ENCODE data around the gene CPB2. TPM values are rescaled to one million over a fixed set of nuclear protein-coding genes. Genes with fewer than 3 reads are reported as not detected.

CPB2 gene
- total and polyA plus RNA-seq, 2 experiments from 2014 or later, result 0.11 TPM; not detected in 1

DNA sequence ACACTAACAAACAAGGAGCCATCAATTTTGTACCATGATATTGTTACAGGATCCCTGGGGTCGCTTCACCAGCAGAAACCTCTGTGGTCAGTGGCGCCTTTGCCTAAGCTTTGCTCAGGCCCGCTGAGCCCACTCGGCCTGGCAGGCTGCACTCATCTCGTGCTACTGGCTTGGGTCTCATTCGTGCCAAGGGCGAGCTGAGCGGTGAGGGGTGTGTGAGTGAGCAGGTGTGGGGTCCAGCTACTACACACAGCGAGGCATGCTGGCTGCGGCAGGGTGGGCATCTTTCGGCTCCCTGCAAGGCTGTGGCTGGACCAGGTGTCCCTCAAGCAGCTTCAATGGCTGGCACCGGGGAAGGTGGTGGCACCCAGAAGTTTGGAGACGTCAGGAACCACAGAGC is 19.1 kb downstream of the CPB2 start:
- no peaks in the 10 kb centered on the region for H4K20me1 ChIP-seq (ENCODE audit: insufficient read depth)
- no peaks in the 10 kb centered on the region for H3K4me1 ChIP-seq (ENCODE audit: insufficient read depth)
- H3K27me3 ChIP-seq (replicated peaks; ENCODE audit: insufficient read depth), result no peaks in the 10 kb centered on the region
- H3K4me3 ChIP-seq, result no peak overlapping the region
- H3K27ac ChIP-seq, result no peak overlapping the region
- H3F3A ChIP-seq (ENCODE audit: insufficient read depth), result no peaks in the 10 kb centered on the region
- no peaks in the 10 kb centered on the region for H3K36me3 ChIP-seq (ENCODE audit: low read depth)
- H2AFZ ChIP-seq, result no peak overlapping the region
- TF ChIP-seq EZH2 (IDR thresholded peaks at IDR 0.05; ENCODE audit: insufficient read depth, poor library complexity, severe bottlenecking) (no peak), EZH2phosphoT487 (IDR thresholded peaks at IDR 0.05; ENCODE audit: insufficient read depth, low read depth) (no peak)
- DNase-seq, result no peak
- no peaks in the 10 kb centered on the region for H3K9me2 ChIP-seq (ENCODE audit: insufficient read depth)
- H3K9ac ChIP-seq, result no peak overlapping the region
- no peaks in the 10 kb centered on the region for H3K9me3 ChIP-seq (ENCODE audit: low read depth)
- in situ Hi-C loops (cut with MboI), result no loop called here
- H3K79me2 ChIP-seq (ENCODE audit: insufficient read depth), result no peaks in the 10 kb centered on the region
- WGBS, 2 experiments (ENCODE audit: low coverage in 1 of 2, low lambda C conversion rate in 2 of 2, missing lambda C conversion rate in 2 of 2), result 74 to 79% methylated on average over 13 of the region's 13 CpGs
- H3K4me2 ChIP-seq (ENCODE audit: unreplicated experiment), result no peak overlapping the region

- WGBS, 2 experiments (ENCODE audit: low coverage in 1 of 2, low lambda C conversion rate in 2 of 2, missing lambda C conversion rate in 2 of 2), result 86 to 87% methylated on average over 5 of the region's 5 CpGs
- no peaks in the 10 kb centered on the region for H3K36me3 ChIP-seq (ENCODE audit: low read depth)
- no peak overlapping the region for H3K27ac ChIP-seq
- no peaks in the 10 kb centered on the region for H3K79me2 ChIP-seq (ENCODE audit: insufficient read depth)
- no peaks in the 10 kb centered on the region for H3K9me2 ChIP-seq (ENCODE audit: insufficient read depth)
- H3K4me3 ChIP-seq, result no peak overlapping the region
- TF ChIP-seq EZH2 (IDR thresholded peaks at IDR 0.05; ENCODE audit: insufficient read depth, poor library complexity, severe bottlenecking) (no peak), EZH2phosphoT487 (IDR thresholded peaks at IDR 0.05; ENCODE audit: insufficient read depth, low read depth) (no peak)
- H3F3A ChIP-seq (ENCODE audit: insufficient read depth), result no peaks in the 10 kb centered on the region
- no peak for DNase-seq
- H3K9me3 ChIP-seq (ENCODE audit: low read depth), result no peaks in the 10 kb centered on the region
- in situ Hi-C loops (cut with MboI), result no loop called here
- H3K4me1 ChIP-seq (ENCODE audit: insufficient read depth), result no peaks in the 10 kb centered on the region
- no peak overlapping the region for H3K9ac ChIP-seq
- no peaks in the 10 kb centered on the region for H3K27me3 ChIP-seq (replicated peaks; ENCODE audit: insufficient read depth)
- H3K4me2 ChIP-seq (ENCODE audit: unreplicated experiment), result no peak overlapping the region
- H4K20me1 ChIP-seq (ENCODE audit: insufficient read depth), result no peaks in the 10 kb centered on the region
- H2AFZ ChIP-seq, result no peak overlapping the region
These were observed 22.5 kb downstream of the CPB2 start for GRCh38 chr13:46082324-46082723.

DNA sequence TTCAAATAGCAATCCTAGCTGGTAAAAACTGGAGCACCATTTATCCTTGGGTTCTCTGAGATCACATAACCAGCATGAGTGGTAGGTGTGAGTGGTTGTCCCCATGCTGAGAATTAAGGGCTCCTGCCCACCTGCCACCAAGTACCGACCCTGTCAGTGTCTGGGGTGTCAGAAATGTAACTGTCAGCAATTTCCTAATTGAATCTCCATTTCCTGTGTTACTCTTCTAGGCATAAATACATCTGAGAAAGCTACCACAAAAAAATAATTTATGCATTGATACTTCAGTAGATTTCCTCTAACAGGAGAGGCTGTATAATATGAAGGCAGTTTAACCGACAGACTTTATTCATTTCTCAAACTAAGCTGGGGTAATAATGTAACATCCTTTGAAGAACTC is 25.1 kb downstream of the CPB2 start:
- Histone ChIP-seq H4K20me1 (ENCODE audit: insufficient read depth) (no peaks in the 10 kb centered on the region), H3K4me1 (ENCODE audit: insufficient read depth) (no peaks in the 10 kb centered on the region), H3K27ac (no peak overlapping the region), H3K36me3 (ENCODE audit: low read depth) (no peaks in the 10 kb centered on the region), H3K79me2 (ENCODE audit: insufficient read depth) (no peaks in the 10 kb centered on the region), H3K9me2 (ENCODE audit: insufficient read depth) (no peaks in the 10 kb centered on the region), H3K4me3 (no peak overlapping the region), H3F3A (ENCODE audit: insufficient read depth) (no peaks in the 10 kb centered on the region), H3K4me2 (ENCODE audit: unreplicated experiment) (no peak overlapping the region), H3K9ac (no peak overlapping the region), H2AFZ (no peak overlapping the region), H3K9me3 (ENCODE audit: low read depth) (no peaks in the 10 kb centered on the region), H3K27me3 (replicated peaks; ENCODE audit: insufficient read depth) (no peaks in the 10 kb centered on the region)
- in situ Hi-C loops (cut with MboI), result no loop called here
- TF ChIP-seq EZH2 (IDR thresholded peaks at IDR 0.05; ENCODE audit: insufficient read depth, poor library complexity, severe bottlenecking), result no peak
- no peak for TF ChIP-seq EZH2phosphoT487 (IDR thresholded peaks at IDR 0.05; ENCODE audit: insufficient read depth, low read depth)
- 24 to 29% methylated on average over 2 of the region's 2 CpGs for WGBS, 2 experiments (ENCODE audit: low coverage in 1 of 2, low lambda C conversion rate in 2 of 2, missing lambda C conversion rate in 2 of 2)
- no peak for DNase-seq

DNA sequence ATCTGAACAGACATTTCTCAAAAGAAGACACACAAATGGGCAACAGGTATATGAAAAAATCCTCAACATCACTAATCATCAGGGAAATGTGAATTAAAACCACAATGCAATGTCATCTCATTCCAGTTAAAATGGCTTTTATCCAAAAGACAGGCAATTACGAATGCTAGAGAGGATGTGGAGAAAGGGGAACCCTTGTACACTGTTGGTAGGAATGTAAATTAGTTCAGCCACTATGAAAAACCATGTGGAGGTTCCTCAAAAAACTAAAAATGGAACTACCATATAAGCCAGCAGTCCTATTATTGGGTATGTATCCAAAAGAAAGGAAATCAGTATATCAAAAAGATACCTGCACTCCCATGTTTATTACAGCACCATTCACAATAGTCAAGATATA is 27.6 kb downstream of the CPB2 start:
- no peak for TF ChIP-seq EZH2phosphoT487 (IDR thresholded peaks at IDR 0.05; ENCODE audit: insufficient read depth, low read depth)
- no peak for TF ChIP-seq EZH2 (IDR thresholded peaks at IDR 0.05; ENCODE audit: insufficient read depth, poor library complexity, severe bottlenecking)
- Histone ChIP-seq H4K20me1 (ENCODE audit: insufficient read depth) (no peaks in the 10 kb centered on the region), H3K36me3 (ENCODE audit: low read depth) (no peaks in the 10 kb centered on the region), H3K9me2 (ENCODE audit: insufficient read depth) (no peaks in the 10 kb centered on the region), H3K4me2 (ENCODE audit: unreplicated experiment) (no peak overlapping the region), H3K27me3 (replicated peaks; ENCODE audit: insufficient read depth) (no peaks in the 10 kb centered on the region), H2AFZ (no peak overlapping the region), H3K9ac (no peak overlapping the region), H3K4me3 (no peak overlapping the region), H3F3A (ENCODE audit: insufficient read depth) (no peaks in the 10 kb centered on the region), H3K27ac (no peak overlapping the region), H3K79me2 (ENCODE audit: insufficient read depth) (no peaks in the 10 kb centered on the region), H3K4me1 (ENCODE audit: insufficient read depth) (no peaks in the 10 kb centered on the region), H3K9me3 (ENCODE audit: low read depth) (no peaks in the 10 kb centered on the region)
- WGBS, 2 experiments (ENCODE audit: low coverage in 1 of 2, low lambda C conversion rate in 2 of 2, missing lambda C conversion rate in 2 of 2), result 29 to 31% methylated on average over 1 of the region's 1 CpG
- DNase-seq, result no peak
- in situ Hi-C loops (cut with MboI), result no loop called here

- H3K36me3 ChIP-seq (ENCODE audit: low read depth), result no peaks in the 10 kb centered on the region
- in situ Hi-C loops (cut with MboI), result no loop called here
- WGBS, 2 experiments (ENCODE audit: low coverage in 1 of 2, low lambda C conversion rate in 2 of 2, missing lambda C conversion rate in 2 of 2), result 49 to 53% methylated on average over 3 of the region's 3 CpGs
- TF ChIP-seq EZH2 (IDR thresholded peaks at IDR 0.05; ENCODE audit: insufficient read depth, poor library complexity, severe bottlenecking), result no peak
- no peak for TF ChIP-seq EZH2phosphoT487 (IDR thresholded peaks at IDR 0.05; ENCODE audit: insufficient read depth, low read depth)
- H3K79me2 ChIP-seq (ENCODE audit: insufficient read depth), result no peaks in the 10 kb centered on the region
- H3K4me1 ChIP-seq (ENCODE audit: insufficient read depth), result no peaks in the 10 kb centered on the region
- no peak overlapping the region for H3K27ac ChIP-seq
- H3K4me3 ChIP-seq, result no peak overlapping the region
- H3F3A ChIP-seq (ENCODE audit: insufficient read depth), result no peaks in the 10 kb centered on the region
- no peaks in the 10 kb centered on the region for H4K20me1 ChIP-seq (ENCODE audit: insufficient read depth)
- H3K4me2 ChIP-seq (ENCODE audit: unreplicated experiment), result no peak overlapping the region
- no peaks in the 10 kb centered on the region for H3K27me3 ChIP-seq (replicated peaks; ENCODE audit: insufficient read depth)
- no peak overlapping the region for H2AFZ ChIP-seq
- H3K9me3 ChIP-seq (ENCODE audit: low read depth), result no peaks in the 10 kb centered on the region
- no peak overlapping the region for H3K9ac ChIP-seq
- no peak for DNase-seq
- no peaks in the 10 kb centered on the region for H3K9me2 ChIP-seq (ENCODE audit: insufficient read depth)
These were observed 28.0 kb downstream of the CPB2 start for GRCh38 chr13:46076827-46077226.

All from GM23248 (cell line).